Activated effector memory CD4-positive, alpha-beta T cell treated with anti-CD3 and anti-CD28 coated beads, Interleukin-2, amount 50 U/mL, for 16 hours (primary cell): ENCODE measurements around the gene NPNT.

Source experiments
- DNase-seq: peaks from one replicate; pipeline ENCODE4 v3.0.0-alpha.2; 2020

Gene NPNT

DNA sequence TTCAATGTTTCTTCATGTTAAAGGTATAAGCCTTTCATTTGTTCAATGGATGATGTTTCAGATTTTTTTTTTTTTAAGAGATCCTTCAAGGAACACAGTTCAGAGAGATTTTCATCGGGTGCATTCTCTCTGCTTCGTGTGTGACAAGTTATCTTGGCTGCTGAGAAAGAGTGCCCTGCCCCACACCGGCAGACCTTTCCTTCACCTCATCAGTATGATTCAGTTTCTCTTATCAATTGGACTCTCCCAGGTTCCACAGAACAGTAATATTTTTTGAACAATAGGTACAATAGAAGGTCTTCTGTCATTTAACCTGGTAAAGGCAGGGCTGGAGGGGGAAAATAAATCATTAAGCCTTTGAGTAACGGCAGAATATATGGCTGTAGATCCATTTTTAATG, 75.8 kb downstream of the NPNT start:
- DNase-seq, result no peak

DNA sequence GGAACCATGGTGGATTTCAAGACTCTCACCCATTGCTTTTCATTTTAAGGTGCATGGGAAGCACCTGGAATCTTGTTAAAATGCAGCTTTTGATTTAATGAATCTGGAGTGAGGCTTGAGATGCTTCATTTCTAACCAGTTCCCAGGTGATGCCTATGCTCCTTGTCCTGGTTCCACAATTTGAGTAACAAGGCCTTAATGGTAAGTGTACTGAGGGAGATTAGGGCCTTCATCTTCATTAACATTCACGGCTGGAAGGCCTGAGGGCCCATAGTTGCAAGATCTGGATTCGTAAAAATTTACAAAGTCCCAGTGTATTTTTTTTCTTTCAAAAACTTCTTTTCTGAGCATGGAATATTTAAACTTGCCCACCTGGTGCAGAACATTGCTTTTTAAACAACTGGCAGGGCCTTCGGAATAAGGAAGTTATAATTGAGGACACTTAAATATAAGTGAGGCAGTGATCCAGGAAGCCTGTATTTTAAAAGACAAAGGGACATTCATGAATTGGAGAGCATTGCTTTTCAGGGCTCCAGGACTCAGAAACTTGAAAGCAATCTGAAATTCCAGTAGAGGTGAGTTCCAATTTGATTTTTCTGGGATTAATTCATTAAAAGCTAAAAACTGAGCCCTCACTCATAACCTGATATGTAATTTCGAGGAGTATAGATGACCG, 77.8 kb downstream of the NPNT start:
- no peak for DNase-seq

DNA sequence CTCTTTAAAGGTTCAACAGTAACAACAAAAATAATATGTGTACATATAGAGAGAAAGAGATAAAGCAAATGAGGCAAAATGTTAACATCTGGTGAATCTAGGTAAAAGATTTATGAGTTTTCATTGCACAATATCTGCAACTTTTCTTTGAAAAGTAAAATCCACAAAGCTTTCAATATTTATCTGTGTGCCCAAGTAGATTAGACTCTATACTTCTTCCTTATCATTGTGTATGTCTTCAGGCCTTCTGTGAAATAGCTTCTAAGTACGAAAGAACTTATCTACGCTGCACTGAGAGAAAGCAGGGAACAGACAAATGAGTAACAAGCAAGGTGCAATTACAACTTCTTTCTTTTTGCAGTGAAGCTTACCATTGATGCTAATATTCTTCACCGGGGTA, 81.6 kb downstream of the NPNT start:
- DNase-seq, result no peak

- DNase-seq, result no peak
Observed at GRCh38 chr4:105978684-105979296, 83.5 kb downstream of the NPNT start.

DNA sequence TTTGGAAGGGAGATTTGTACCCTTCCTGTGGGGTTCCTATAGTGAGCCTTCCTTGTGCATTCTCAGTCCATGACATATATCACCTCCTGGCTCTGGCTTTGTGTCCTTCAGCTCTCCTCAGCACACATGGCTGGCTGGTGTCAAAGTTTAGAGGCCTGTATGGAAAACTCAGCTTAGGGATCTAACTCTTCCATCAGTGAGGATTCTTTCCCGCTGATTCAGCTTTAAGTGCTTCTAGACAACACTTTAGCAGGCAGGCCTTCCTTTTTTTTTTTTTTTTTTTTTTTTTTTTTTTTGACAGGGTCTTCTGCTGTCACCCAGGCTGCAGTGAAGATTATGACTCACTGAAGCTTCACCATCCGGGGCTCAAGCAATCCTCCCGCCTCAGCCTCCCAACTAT, 84.2 kb downstream of the NPNT start:
- no peak for DNase-seq

GRCh38 chr4:105988671-105989070, 93.4 kb downstream of the NPNT start:
- DNase-seq, result no peak

DNA sequence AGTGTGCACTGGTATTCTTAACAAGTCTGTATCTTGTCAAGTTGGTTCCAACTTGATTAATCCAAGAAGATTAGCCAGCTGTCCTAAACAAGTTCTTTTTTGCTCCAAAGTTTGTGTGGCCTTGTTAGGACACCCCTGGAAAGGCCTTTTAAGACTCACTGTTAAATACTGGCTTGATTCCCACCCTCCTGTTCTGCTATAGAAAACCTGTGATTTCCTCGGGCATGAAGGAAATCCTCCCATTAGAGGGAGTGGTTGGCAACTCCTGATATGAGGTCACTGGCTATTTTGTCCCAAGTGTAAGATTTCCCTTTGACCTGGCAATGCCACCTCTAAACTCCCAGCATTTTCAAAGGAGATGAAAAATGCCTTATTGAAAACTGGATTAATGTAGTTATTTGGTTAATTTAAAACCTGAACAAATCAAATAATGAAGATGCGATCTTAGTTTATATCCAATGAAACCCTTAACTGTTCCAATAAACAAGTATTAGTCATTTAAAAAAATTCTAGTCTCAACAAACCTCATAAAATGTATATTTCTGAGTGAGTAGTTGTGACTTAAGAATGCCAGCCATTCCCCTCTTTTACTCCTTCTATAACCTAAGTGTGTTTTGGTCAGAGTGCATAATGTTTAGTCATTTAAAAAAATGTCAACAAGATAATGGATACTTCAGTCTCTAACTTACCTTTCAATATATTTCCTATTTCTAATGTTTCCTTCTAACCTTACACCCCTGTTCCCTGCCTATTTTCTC, 94.4 kb downstream of the NPNT start:
- no peak for DNase-seq

GRCh38 chr4:105990933-105991332, 95.7 kb downstream of the NPNT start:
- no peak for DNase-seq

DNA sequence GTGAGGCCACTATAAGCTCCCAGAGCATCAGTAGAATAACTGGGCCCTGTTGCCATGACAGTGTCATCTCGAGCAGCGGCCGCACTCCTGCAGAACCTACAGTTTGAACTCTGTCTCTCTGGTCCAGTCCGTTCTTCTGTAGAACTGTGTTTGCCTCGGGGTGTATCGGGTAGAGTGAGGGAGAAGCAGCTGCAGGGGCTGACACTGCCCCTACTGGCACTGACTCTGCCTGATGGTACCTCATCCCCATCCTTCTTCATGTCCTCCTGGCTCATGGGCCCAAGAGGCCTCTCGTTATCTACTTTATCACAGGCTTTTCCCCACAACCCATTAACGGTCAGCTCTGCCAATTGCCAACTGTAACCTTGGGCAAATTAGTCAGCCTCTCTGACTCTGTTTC, 96.5 kb downstream of the NPNT start:
- DNase-seq, result no peak

- DNase-seq, result no peak
Observed at GRCh38 chr4:105992641-105993305, 97.5 kb downstream of the NPNT start.

GRCh38 chr4:105994061-105994460, 98.8 kb downstream of the NPNT start:
- no peak for DNase-seq

- DNase-seq, result no peak
Observed at GRCh38 chr4:105994841-105995501, 99.7 kb downstream of the NPNT start.

DNA sequence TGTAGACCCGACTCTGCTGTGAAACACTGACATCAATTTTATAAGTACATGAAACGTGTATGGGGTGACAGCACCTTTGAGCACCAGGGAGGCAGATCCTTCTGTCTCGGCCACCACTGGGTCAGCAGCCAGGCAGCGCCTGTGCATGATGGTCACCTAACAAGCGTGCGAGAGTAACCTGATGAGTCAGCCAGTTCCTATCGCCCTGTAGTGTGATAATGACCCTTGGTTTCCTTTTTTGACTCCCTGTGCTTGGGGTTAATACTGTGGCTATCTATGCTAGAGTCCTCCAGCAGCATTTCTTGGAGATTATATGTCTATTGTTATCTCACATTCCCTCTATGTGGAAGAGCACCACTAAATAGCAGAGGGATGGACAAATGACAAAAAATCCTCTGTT, 101.6 kb downstream of the NPNT start:
- no peak for DNase-seq

DNA sequence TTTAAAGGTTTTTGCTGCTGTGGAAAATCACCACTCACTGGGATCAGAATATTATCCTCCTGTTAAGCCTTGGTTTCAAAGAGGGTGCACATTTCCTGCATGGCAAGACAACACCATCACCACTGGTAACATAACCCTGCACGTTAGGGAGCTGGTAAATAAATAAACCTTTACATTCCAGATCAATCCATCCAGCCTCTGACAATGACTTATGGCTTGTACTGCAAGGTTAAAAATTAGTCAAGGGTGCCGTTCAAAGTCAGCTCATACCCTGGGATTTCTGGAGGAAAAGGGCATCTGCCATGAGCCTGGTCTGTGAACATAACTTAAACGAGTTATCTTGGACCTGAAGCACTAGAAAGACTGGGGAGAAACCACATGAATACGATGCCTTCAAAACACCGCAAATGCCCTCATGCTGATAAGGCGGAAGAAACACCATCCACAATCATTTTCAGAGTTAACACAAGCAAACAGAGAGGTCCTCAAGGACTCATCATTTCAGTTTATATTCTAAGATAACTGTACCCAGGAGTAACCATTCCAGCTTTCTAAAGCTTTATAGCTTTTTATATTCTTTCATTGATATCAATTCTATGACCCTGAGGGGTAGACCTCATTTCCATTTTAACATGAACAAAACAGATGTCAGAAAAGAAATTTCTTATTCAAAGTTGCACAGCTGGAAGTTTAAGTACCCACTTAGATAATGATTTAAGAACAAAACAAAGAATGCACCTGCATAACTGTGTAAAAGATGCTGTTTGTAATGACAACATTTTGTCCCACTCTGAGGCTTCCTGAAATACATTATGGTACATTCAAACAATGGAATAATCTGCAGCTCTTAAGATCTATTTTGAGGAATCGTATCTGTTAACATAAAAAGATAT, 103.1 kb downstream of the NPNT start:
- DNase-seq, result no peak

DNA sequence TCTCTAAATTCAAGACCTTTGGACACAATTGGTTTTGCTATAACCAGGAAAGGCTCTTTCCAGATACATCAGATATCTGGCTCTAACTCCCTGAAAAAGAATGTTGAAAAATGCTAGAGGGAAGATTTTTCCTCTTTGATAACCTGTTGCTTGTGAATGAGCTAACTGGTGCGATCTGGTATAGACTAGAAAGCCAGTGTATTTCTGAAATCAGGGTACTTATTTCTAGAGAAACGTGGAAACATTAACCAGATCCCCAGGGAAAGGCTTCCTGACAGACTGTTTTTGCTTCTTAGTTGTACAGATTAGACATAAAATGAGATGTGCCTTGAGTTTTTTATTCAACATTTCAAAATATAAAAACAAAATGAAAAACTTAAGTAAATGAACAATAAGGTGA, 107.7 kb downstream of the NPNT start:
- DNase-seq, result no peak

- DNase-seq, result no peak
Observed at GRCh38 chr4:106010761-106011160, 115.5 kb downstream of the NPNT start.

DNA sequence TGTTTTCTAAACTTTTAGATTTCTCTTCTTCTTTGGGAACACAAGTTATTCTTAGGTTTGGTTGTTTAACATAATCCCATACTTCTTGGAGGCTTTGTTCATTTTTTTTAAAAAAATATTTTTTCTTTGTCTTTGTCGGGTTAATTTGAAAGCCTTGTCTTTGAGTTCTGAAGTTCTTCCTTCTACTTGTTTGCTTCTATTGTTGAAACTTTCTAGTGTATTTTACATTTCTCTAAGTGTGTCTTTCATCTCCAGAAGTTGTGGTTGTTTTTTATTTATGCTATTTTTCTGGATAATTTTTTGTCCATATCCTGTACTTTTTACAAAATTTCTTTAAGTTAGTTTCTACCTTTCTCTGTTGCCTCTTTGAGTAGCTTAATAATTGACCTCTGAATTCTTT, 116.1 kb downstream of the NPNT start:
- no peak for DNase-seq

DNA sequence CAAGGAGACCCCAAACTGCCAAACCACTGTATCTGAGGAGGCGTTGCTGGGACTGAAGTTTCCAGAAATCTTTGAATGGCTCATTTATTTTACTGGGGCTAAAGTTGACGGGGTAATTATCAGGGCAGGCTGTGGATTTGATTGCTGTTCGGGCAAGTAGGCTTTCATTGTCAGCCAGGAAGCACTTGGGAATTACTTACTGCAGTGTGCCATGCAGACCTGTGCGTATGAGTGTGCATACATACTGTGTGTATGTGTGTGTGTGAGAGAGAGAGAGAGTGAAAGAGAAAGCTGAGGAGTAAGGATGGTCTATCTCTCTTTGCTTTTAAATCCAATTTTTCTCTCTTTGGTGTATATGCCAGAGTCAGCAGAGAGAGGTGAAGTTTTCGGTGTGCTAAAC, 122.7 kb downstream of the NPNT start:
- no peak for DNase-seq

DNA sequence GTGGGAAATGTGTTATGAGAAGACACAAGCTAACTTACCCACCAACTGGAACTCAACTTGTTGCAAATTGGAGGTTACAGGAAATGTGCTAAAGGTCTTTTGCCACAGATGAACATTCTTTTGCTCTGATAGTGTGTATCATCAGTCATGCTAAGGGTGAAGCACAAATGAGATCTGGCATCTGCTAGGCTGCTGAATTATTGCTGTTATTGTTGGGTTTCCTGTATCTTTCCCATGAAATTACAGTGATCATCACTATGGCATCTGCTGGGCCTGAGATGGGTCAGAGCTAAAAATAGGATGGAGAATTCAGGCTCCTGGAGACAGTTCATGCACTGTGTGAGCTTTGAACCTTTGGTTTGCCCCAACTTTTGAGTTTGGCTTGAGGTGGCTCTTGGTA, 124.5 kb downstream of the NPNT start:
- no peak for DNase-seq
